Osteoblast (primary cell): ENCODE data around the gene ATXN2. TPM values are rescaled to one million over a fixed set of nuclear protein-coding genes. Genes with fewer than 3 reads are reported as not detected.
"Not testable (repeated sequence)": the region's sequence is repeated elsewhere in the genome, so short reads cannot be mapped to it uniquely, and the experiment has no call there.

ENCODE experiments used
- DNase-seq: peaks from one replicate; pipeline ENCODE4 v3.0.0; 2011; ENCODE audit warnings: low spot score, mixed read lengths; ENCODE audit not compliant: insufficient read length; ENCODE audit errors: missing footprints
- H2AFZ ChIP-seq: 2 replicates; pipeline ENCODE4 v1.6.0; 2011; ENCODE audit warnings: mild to moderate bottlenecking, low read length
- H3K27ac ChIP-seq: 2 replicates; pipeline ENCODE4 v1.5.1; 2011; ENCODE audit warnings: mild to moderate bottlenecking, low read depth, low read length, moderate library complexity
- H3K27me3 ChIP-seq: 2 replicates; pipeline ENCODE4 v1.6.0; 2012; ENCODE audit warnings: mild to moderate bottlenecking, control low read depth, inconsistent platforms, low read length, moderate library complexity; ENCODE audit not compliant: insufficient read depth
- H3K36me3 ChIP-seq: 2 replicates; pipeline ENCODE4 v1.5.1; 2011; ENCODE audit warnings: mild to moderate bottlenecking, low read length, control low read depth, moderate library complexity; ENCODE audit not compliant: insufficient read depth
- H3K4me1 ChIP-seq: 2 replicates; pipeline ENCODE4 v1.5.1; 2011; ENCODE audit warnings: mild to moderate bottlenecking, low read length, control low read depth, moderate library complexity; ENCODE audit not compliant: insufficient read depth
- H3K4me2 ChIP-seq: 2 replicates; pipeline ENCODE4 v1.6.0; 2011; ENCODE audit warnings: mild to moderate bottlenecking, low read length; ENCODE audit not compliant: insufficient read depth
- H3K4me3 ChIP-seq: fragments of 200-600 bp; sonication (generic); 3 replicates; pipeline ENCODE4 v1.5.1; 2012; ENCODE audit warnings: mild to moderate bottlenecking, low read length, inconsistent platforms; ENCODE audit not compliant: insufficient read depth
- H3K79me2 ChIP-seq: 2 replicates; pipeline ENCODE4 v1.6.0; 2012; ENCODE audit warnings: mild to moderate bottlenecking, low read length, control low read depth, inconsistent platforms; ENCODE audit not compliant: insufficient read depth
- H3K9me3 ChIP-seq: 2 replicates; pipeline ENCODE4 v1.5.1; 2011; ENCODE audit warnings: low read depth, low read length, control low read depth
- H4K20me1 ChIP-seq: 2 replicates; pipeline ENCODE4 v1.6.0; 2012; ENCODE audit warnings: mild to moderate bottlenecking, low read length, control low read depth; ENCODE audit not compliant: insufficient read depth
- CTCF ChIP-seq: IDR thresholded peaks from 2 replicates; pipeline ENCODE4 v1.5.1; 2011; ENCODE audit warnings: mild to moderate bottlenecking, low read depth, low read length, moderate library complexity; ENCODE audit errors: extremely low read depth
- total RNA-seq: library from RNA; depleted of rRNA; stranded (reverse); fragments of >200 nt; gene quantifications from 2 replicates; pipeline ENCODE4 v1.2.3, GENCODE V29; 2012

The ATXN2 gene
- total RNA-seq, 1 donor: 39.4 TPM

GRCh38 chr12:111523587-111524167 is 75.4 kb downstream of the ATXN2 start:
- Histone ChIP-seq H2AFZ (no peak overlapping the region), H4K20me1 (peaks cover 7% of the 10 kb centered on the region), H3K4me2 (no peak overlapping the region), H3K27ac (no peak overlapping the region), H3K4me1 (no peaks in the 10 kb centered on the region), H3K79me2 (peaks cover 42% of the 10 kb centered on the region), H3K36me3 (peaks cover 72% of the 10 kb centered on the region), H3K9me3 (no peaks in the 10 kb centered on the region), H3K4me3 (no peak overlapping the region), H3K27me3 (no peaks in the 10 kb centered on the region)
- DNase-seq: no peak
- TF ChIP-seq CTCF: no peak

GRCh38 chr12:111521801-111522200 is 77.3 kb downstream of the ATXN2 start:
- DNase-seq: no peak
- Histone ChIP-seq H3K27me3 (no peaks in the 10 kb centered on the region), H3K4me2 (no peak overlapping the region), H3K4me3 (no peak overlapping the region), H3K27ac (no peak overlapping the region), H4K20me1 (peaks cover 3% of the 10 kb centered on the region), H3K9me3 (no peaks in the 10 kb centered on the region), H3K36me3 (peaks cover 67% of the 10 kb centered on the region), H3K4me1 (no peaks in the 10 kb centered on the region), H3K79me2 (peaks cover 33% of the 10 kb centered on the region), H2AFZ (no peak overlapping the region)
- no peak for TF ChIP-seq CTCF

GRCh38 chr12:111519937-111520336 is 79.2 kb downstream of the ATXN2 start:
- Histone ChIP-seq H3K79me2 (peaks cover 35% of the 10 kb centered on the region), H3K9me3 (no peaks in the 10 kb centered on the region), H3K4me3 (no peak overlapping the region), H4K20me1 (peaks cover under 1% of the 10 kb centered on the region), H3K4me1 (no peaks in the 10 kb centered on the region), H2AFZ (no peak overlapping the region), H3K4me2 (no peak overlapping the region), H3K36me3 (peaks cover 68% of the 10 kb centered on the region), H3K27ac (no peak overlapping the region), H3K27me3 (no peaks in the 10 kb centered on the region)
- no peak for DNase-seq
- no peak for TF ChIP-seq CTCF

- H3K27me3 ChIP-seq: no peaks in the 10 kb centered on the region
- DNase-seq: no peak
- H4K20me1 ChIP-seq: no peaks in the 10 kb centered on the region
- TF ChIP-seq CTCF: no peak
- peaks cover 34% of the 10 kb centered on the region for H3K79me2 ChIP-seq
- H2AFZ ChIP-seq: no peak overlapping the region
- no peaks in the 10 kb centered on the region for H3K4me1 ChIP-seq
- no peak overlapping the region for H3K4me3 ChIP-seq
- no peaks in the 10 kb centered on the region for H3K9me3 ChIP-seq
- no peak overlapping the region for H3K27ac ChIP-seq
- peaks cover 60% of the 10 kb centered on the region for H3K36me3 ChIP-seq
- H3K4me2 ChIP-seq: no peak overlapping the region
These were observed 80.0 kb downstream of the ATXN2 start for GRCh38 chr12:111519083-111519482.

GRCh38 chr12:111507719-111508118 is 91.4 kb downstream of the ATXN2 start:
- not testable (repeated sequence) for H3K27ac ChIP-seq, H3K4me2 ChIP-seq, H3K4me1 ChIP-seq, H3K4me3 ChIP-seq, DNase-seq, H3K9me3 ChIP-seq, H4K20me1 ChIP-seq, H3K27me3 ChIP-seq, H2AFZ ChIP-seq
- Histone ChIP-seq H3K79me2 (peaks cover 12% of the 10 kb centered on the region), H3K36me3 (peaks cover 78% of the 10 kb centered on the region)

GRCh38 chr12:111507258-111507657 is 91.9 kb downstream of the ATXN2 start:
- not testable (repeated sequence) for H3K27ac ChIP-seq, H4K20me1 ChIP-seq, H3K9me3 ChIP-seq, H3K27me3 ChIP-seq, H3K4me1 ChIP-seq, H3K4me2 ChIP-seq, H3K4me3 ChIP-seq, H2AFZ ChIP-seq, DNase-seq
- peaks cover 77% of the 10 kb centered on the region for H3K36me3 ChIP-seq
- peaks cover 12% of the 10 kb centered on the region for H3K79me2 ChIP-seq
